Prostate gland (tissue), 2 donors: Measurements from ENCODE around the gene PDE7B. TPM values are rescaled to one million over a fixed set of nuclear protein-coding genes. Genes with fewer than 3 reads are reported as not detected.

Experiments used
- DNase-seq: peaks from one replicate; pipeline ENCODE4 v3.0.0-alpha.2; 2019; ENCODE audit warnings: low spot score
- H3K27ac ChIP-seq, 2 donors: fragments of 200-600 bp; sonication (generic); 2 replicates each; pipeline ENCODE4 v1.5.1; 2017 to 2019
- H3K27me3 ChIP-seq: fragments of 200-600 bp; sonication (generic); replicated peaks from 2 replicates; pipeline ENCODE4 v1.5.1; 2019; ENCODE audit not compliant: insufficient read depth
- H3K36me3 ChIP-seq, 2 donors: fragments of 200-600 bp; sonication (generic); 1 replicate in 1 of 2; 2 replicates in 1 of 2; pipeline versions ENCODE4 v1.5.1 to v1.8.1; 2017 to 2019
- H3K4me1 ChIP-seq: fragments of 200-600 bp; sonication (generic); replicated peaks from 2 replicates; pipeline ENCODE4 v1.5.1; 2019
- H3K4me3 ChIP-seq, 2 donors: fragments of 200-600 bp; sonication (generic); 2 replicates each; pipeline ENCODE4 v1.5.1; 2017 to 2019
- H3K9me3 ChIP-seq: fragments of 200-600 bp; sonication (generic); 2 replicates; pipeline ENCODE4 v1.5.1; 2017
- POLR2A ChIP-seq: fragments of 450-650 bp; IDR thresholded peaks from one replicate; pipeline ENCODE4 v1.6.1; 2016; ENCODE audit warnings: antibody characterized with exemption, mild to moderate bottlenecking
- POLR2AphosphoS5 ChIP-seq: sonication (generic); formaldehyde crosslinking; IDR thresholded peaks from one replicate; pipeline ENCODE4 v1.6.1; 2017; ENCODE audit warnings: antibody characterized with exemption
- WGBS: methylation state at CpG from one replicate; pipeline ENCODE4 v1.1.5; 2018; 5-methylcytosine and 5-hydroxymethylcytosine counted together
- intact Hi-C: fragments of 100-400 bp; cut with DNase I; formaldehyde crosslinking; loops from one replicate; pipeline ENCODE4 v1.14.2; 2022
- total RNA-seq, 2 donors: library from RNA; depleted of rRNA; stranded (reverse); fragments of >200 nt; gene quantifications; one replicate each; pipeline ENCODE4 v1.1.0, GENCODE V29; 2016
- TF ChIP-seq, protein P1 (sequence below), 4 experiments: fragments of 200-600 bp in 2 of 4; fragments of 450-650 bp in 2 of 4; sonication (generic) in 2 of 4; IDR thresholded peaks; 1 replicate in 3 of 4; 2 replicates in 1 of 4; pipeline ENCODE4 v1.5.1; 2016 to 2019; ENCODE audit warnings: antibody characterized with exemption in 4 of 4, mild to moderate bottlenecking in 2 of 4, moderate library complexity in 2 of 4

The PDE7B gene
- total RNA-seq, 2 donors from 2014 or later = 4.7 to 6.3 TPM

DNA sequence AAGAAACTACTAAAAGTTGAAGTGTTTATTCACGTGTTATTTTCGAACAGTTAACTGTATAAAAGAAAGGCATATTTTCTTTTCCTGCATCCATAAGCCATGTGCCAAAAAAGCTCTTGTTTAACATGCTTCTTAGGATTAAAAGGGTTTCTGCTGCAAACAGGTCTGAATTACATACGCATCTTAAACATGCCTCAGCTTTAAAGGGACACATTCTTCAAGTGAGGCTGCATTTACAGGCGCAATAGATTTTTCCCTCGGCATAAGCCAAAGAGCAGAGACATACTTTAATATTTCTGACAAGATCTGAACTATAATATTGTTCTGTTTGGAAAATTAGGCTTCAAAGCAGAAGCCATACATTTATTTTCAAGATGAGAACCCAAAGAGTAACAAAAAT lies 39.4 kb downstream of the PDE7B start:
- DNase-seq = no peak
- 54% methylated on average over 5 of the region's 5 CpGs for WGBS
- H3K9me3 ChIP-seq = no peaks in the 10 kb centered on the region
- H3K27ac ChIP-seq = no peak overlapping the region
- H3K36me3 ChIP-seq = no peaks in the 10 kb centered on the region
- intact Hi-C loops = no loop called here
- no peak for TF ChIP-seq POLR2A
- no peak for TF ChIP-seq POLR2AphosphoS5
- no peak overlapping the region for H3K4me3 ChIP-seq
- H3K27me3 ChIP-seq = no peaks in the 10 kb centered on the region
- H3K4me1 ChIP-seq = no peaks in the 10 kb centered on the region

DNA sequence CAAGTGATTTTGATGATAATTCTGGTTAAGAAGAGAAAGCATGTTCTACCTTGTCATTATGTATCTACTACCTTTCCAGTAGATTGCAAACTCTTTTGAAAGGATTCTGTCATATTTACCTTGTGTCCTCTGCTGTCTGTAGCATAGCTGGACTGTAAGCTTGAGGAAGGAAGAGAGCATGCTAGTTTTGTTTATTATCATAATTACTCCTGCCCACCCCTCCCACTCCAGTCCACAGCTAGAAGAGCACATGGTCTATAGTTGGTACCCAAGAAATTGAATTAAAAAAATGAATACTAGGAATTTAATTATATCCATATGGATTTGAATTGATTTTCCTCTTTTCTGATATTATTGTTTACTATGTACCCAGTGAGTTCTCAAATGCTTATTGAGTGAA lies 40.2 kb downstream of the PDE7B start:
- Histone ChIP-seq H3K4me1 (no peaks in the 10 kb centered on the region), H3K27me3 (no peaks in the 10 kb centered on the region), H3K9me3 (no peaks in the 10 kb centered on the region), H3K36me3 (no peaks in the 10 kb centered on the region), H3K27ac (no peak overlapping the region), H3K4me3 (no peak overlapping the region)
- intact Hi-C loops = no loop called here
- TF ChIP-seq, protein P1, sequence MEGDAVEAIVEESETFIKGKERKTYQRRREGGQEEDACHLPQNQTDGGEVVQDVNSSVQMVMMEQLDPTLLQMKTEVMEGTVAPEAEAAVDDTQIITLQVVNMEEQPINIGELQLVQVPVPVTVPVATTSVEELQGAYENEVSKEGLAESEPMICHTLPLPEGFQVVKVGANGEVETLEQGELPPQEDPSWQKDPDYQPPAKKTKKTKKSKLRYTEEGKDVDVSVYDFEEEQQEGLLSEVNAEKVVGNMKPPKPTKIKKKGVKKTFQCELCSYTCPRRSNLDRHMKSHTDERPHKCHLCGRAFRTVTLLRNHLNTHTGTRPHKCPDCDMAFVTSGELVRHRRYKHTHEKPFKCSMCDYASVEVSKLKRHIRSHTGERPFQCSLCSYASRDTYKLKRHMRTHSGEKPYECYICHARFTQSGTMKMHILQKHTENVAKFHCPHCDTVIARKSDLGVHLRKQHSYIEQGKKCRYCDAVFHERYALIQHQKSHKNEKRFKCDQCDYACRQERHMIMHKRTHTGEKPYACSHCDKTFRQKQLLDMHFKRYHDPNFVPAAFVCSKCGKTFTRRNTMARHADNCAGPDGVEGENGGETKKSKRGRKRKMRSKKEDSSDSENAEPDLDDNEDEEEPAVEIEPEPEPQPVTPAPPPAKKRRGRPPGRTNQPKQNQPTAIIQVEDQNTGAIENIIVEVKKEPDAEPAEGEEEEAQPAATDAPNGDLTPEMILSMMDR (IDR thresholded peaks at IDR 0.05) = no peak
- TF ChIP-seq POLR2AphosphoS5 = no peak
- TF ChIP-seq POLR2A = no peak
- no peak for DNase-seq

DNA sequence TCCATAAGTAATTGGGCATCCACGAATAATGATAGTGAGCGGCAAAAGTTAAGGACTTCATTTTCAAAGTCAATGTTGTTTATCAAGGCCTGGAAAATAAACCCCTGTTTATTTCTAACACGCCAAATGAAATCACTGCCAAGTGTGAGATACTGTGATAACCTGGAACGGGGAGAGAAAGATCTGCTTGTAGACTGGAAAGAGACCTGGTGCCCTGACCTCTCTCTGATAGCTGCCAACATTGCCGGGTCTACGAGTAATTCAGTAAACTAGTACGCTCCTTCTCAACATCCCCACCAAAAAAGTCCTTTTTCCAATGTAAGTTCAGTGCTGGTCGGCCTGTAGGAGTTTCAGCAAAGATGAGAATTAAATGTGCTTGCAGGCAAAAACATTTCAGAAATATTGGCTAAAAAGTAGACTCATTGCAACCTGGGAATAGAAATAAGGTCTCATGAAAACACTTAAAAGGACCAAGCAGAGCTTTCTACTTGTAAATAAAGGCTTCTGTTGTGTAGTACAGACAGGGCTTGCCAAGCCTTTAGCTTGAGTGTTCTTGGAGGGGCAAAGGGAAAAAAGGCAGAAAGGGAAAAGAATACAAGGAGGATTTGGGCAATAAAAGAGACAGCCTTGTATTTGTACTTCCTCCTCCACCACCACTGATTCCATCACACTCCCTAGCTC lies 43.9 kb downstream of the PDE7B start:
- TF ChIP-seq POLR2A = no peak
- TF ChIP-seq, protein P1 (IDR thresholded peaks at IDR 0.05) = no peak
- H3K4me1 ChIP-seq = no peaks in the 10 kb centered on the region
- H3K4me3 ChIP-seq = no peak overlapping the region
- intact Hi-C loops = no loop called here
- H3K9me3 ChIP-seq = no peaks in the 10 kb centered on the region
- H3K36me3 ChIP-seq = no peaks in the 10 kb centered on the region
- no peaks in the 10 kb centered on the region for H3K27me3 ChIP-seq
- DNase-seq = no peak
- H3K27ac ChIP-seq = no peak overlapping the region
- 74% methylated on average over 8 of the region's 8 CpGs for WGBS

DNA sequence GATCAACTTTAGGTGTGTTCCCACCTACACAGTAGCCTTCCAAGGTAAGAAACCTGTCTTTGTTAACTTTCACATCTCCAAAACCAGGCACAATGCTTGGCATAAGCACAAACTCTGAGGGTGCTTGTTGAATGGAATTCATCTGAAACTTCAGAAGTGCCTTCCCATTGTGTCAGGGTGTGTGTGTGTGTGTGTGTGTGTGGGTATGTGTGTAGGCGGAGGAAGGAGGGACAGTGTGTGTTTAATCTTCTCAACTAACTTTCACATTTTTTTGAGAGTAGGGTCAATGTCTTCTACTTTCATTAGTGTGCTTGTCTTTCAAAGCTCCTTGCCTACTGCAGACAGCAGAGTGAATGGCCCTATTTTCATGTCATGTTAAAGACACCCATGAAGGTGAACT lies 45.6 kb downstream of the PDE7B start:
- TF ChIP-seq POLR2AphosphoS5 (no peak), POLR2A (no peak)
- TF ChIP-seq, protein P1 (IDR thresholded peaks at IDR 0.05) = no peak
- DNase-seq = no peak
- intact Hi-C loops = no loop called here
- Histone ChIP-seq H3K27ac (no peak overlapping the region), H3K4me1 (no peaks in the 10 kb centered on the region), H3K4me3 (no peak overlapping the region), H3K27me3 (no peaks in the 10 kb centered on the region), H3K9me3 (no peaks in the 10 kb centered on the region), H3K36me3 (no peaks in the 10 kb centered on the region)
- 94% methylated on average over 1 of the region's 1 CpG for WGBS

DNA sequence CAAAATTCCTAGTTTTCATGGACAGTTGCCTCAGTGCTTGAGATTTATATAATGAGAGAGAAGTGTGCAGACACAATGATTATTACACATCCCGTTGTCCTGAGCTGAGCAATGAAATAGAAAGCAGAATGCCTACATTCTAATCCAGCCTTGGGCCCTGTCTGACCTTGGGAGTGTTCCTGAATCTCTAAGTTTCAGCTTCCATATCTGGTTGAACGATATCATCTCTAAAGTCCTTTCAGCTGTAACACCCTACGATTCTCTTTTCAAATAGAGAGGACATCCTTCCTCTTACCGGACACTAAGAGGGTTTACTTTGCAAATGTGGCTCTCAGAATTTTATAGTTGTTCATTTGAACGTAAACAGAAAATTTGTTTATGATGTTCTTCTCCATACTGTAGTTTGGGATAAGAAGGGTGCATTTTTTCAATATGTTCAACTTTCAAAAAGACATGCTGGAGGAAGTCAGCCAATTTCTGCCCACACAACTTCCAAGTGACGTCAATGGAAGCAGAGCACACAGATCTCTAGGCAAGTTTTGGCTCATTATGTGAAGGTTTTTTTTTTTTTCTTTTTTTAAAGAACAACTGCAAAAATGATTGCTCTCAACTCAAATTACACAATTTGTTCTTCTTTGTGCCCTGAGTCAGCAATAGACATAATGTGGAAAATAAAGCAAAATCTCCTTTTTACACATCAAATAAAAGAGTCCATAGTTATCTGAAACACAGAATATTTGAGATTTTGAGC lies 50.4 kb downstream of the PDE7B start:
- Histone ChIP-seq H3K27ac (no peak overlapping the region), H3K4me3 (no peak overlapping the region), H3K36me3 (no peaks in the 10 kb centered on the region), H3K4me1 (no peaks in the 10 kb centered on the region), H3K9me3 (no peaks in the 10 kb centered on the region), H3K27me3 (no peaks in the 10 kb centered on the region)
- TF ChIP-seq POLR2A (no peak), POLR2AphosphoS5 (no peak)
- TF ChIP-seq, protein P1 (IDR thresholded peaks at IDR 0.05) = no peak
- intact Hi-C loops = no loop called here
- WGBS = 43% methylated on average over 6 of the region's 6 CpGs
- DNase-seq = no peak
